Measurements from ENCODE around the gene RSKR.

DNA sequence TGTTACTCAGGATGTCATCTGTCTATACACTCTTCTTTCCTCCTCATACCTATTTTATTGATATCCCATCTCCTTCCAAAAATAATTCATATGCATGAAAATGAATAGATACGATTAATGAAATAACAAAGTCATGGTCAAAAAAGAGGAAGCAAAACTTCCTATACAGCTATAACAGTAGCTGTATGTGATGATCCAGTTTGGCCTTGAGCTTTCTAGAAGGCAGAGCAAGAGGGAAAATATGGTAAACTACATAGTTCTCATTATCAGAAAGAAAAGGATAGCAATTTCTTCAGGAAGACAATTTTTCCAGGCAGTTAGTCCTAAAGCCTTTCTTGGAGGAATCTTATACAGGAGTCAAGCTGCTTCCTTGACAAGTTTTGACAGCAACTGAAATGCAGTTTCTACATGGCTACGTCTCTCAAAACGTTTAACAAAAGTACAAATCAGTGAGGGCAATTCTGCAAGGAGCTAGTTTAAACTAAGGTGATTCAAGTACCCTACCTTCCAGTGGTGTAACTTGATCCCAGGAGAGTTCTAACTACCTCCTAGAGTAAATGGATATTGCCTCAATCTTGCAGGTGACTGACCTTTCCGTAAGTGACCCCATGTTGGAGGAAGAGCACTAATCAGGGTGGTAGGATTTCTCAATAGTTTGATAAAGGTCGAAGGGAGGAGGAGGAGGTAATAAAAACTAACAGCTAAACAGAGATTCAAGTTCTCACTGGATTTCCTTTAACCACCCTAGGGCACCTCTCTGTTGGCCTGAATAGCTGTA is 16.2 kb downstream of the RSKR start:
- TF ChIP-seq, protein P1, sequence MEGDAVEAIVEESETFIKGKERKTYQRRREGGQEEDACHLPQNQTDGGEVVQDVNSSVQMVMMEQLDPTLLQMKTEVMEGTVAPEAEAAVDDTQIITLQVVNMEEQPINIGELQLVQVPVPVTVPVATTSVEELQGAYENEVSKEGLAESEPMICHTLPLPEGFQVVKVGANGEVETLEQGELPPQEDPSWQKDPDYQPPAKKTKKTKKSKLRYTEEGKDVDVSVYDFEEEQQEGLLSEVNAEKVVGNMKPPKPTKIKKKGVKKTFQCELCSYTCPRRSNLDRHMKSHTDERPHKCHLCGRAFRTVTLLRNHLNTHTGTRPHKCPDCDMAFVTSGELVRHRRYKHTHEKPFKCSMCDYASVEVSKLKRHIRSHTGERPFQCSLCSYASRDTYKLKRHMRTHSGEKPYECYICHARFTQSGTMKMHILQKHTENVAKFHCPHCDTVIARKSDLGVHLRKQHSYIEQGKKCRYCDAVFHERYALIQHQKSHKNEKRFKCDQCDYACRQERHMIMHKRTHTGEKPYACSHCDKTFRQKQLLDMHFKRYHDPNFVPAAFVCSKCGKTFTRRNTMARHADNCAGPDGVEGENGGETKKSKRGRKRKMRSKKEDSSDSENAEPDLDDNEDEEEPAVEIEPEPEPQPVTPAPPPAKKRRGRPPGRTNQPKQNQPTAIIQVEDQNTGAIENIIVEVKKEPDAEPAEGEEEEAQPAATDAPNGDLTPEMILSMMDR (conservative IDR thresholded peaks at IDR 0.05) = no peak
- TF ChIP-seq EZH2 (IDR thresholded peaks at IDR 0.05; ENCODE audit: low read depth) = no peak

Measured in PC-9 (cell line).